HUES64 (cell line): ENCODE measurements around the gene RAB13.

Experiments
- H3K27ac ChIP-seq: 2 replicates; pipeline ENCODE4 v1.7.0; 2013; ENCODE audit warnings: low read depth, low read length, inconsistent platforms
- H3K27me3 ChIP-seq: 2 replicates; pipeline ENCODE4 v1.6.1; 2013; ENCODE audit warnings: mild to moderate bottlenecking, low read length; ENCODE audit not compliant: insufficient read depth
- H3K36me3 ChIP-seq: 2 replicates; pipeline ENCODE4 v1.6.1; 2013; ENCODE audit warnings: mild to moderate bottlenecking, low read length; ENCODE audit not compliant: insufficient read depth
- H3K4me1 ChIP-seq: 2 replicates; pipeline ENCODE4 v1.6.1; 2013; ENCODE audit warnings: mild to moderate bottlenecking, low read length, moderate library complexity; ENCODE audit not compliant: insufficient read depth
- H3K4me3 ChIP-seq: 2 replicates; pipeline ENCODE4 v1.5.1; 2013; ENCODE audit warnings: mild to moderate bottlenecking, low read length, moderate library complexity
- H3K9ac ChIP-seq: 2 replicates; pipeline ENCODE4 v1.6.1; 2013; ENCODE audit warnings: mild to moderate bottlenecking, low read depth, low read length
- H3K9me3 ChIP-seq: 2 replicates; pipeline ENCODE4 v1.6.1; 2013; ENCODE audit warnings: low read depth, low read length; ENCODE audit not compliant: insufficient read depth
- WGBS: fragments of 150-250, 120-280 bp; methylation state at CpG from one replicate; pipeline ENCODE4 v1.1.7; 2013; ENCODE audit warnings: missing lambda C conversion rate; 5-methylcytosine and 5-hydroxymethylcytosine counted together

The RAB13 gene

DNA sequence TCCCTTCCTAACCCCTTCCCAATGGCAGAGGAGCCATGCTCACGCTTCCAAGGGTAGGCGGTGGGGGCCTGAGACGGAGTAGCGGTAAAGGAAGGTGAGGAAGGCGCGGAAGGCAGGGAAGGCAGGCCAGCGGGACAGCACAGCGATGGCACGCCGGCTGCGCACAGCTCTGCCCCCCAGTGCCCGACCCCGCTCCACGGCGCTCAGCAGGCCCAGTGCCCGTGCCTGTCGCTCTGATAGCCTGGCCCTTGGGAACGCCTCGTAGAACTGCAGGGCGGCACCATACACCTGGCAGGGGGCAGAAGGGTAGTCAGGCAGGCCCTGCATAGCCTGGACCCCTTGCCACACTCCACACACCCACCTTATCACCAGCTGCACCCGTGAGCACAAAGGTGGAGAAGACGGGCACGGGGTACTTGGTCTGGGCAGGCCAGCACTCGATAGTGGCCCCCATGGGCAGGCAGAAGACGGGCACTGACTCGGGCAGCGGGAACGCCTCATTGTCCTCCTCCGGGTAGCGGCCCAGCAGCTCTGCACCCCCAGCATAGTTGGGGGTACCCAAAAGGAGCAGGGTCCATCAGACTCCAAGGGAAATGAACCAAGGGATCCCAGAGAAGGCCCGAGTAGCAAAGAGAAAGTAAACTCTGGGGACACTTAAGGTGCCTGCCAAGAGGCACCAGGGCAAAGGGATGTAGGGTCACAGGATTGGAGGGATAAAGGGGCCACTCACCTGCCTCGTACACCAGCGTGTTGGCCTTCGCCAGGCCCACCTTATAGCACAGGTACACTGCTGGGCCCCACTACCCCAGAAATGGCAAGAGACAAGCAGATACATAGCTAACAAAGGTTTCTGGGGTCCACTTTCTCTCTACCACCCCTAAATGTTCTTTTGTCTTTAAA lies 44.1 kb downstream of the RAB13 start:
- WGBS = 97% methylated on average over 34 of the region's 34 CpGs
- Histone ChIP-seq H3K9ac (no peak overlapping the region), H3K27me3 (no peaks in the 10 kb centered on the region), H3K9me3 (no peaks in the 10 kb centered on the region), H3K4me1 (no peaks in the 10 kb centered on the region; the same call in 1 of the 2 replicates), H3K27ac (no peak overlapping the region), H3K36me3 (peaks cover 51% of the 10 kb centered on the region), H3K4me3 (no peak overlapping the region)

DNA sequence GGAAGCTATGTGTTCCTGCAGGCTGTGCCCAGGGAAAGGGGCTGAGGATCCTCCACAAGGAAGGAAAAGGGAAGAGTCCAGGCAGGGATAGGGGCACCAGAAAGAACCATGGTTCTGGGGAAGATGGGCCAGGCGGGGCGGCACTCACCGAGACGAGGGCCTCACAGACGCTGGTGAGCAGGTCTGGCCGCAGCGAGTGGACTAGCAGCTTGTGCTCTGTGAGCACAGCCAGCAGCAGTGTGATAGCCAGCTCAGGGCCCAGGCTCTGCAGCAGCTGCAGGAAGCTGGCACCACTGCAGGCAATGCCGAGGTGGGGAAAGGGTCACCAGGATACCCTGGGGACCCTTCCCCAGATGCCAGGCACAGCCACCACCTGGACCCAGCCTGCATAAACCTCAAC lies 45.4 kb downstream of the RAB13 start:
- Histone ChIP-seq H3K27ac (no peak overlapping the region), H3K9me3 (no peaks in the 10 kb centered on the region), H3K4me1 (no peaks in the 10 kb centered on the region; the same call in 1 of the 2 replicates), H3K9ac (no peak overlapping the region), H3K27me3 (no peaks in the 10 kb centered on the region), H3K36me3 (peaks cover 63% of the 10 kb centered on the region), H3K4me3 (no peak overlapping the region)
- 96% methylated on average over 8 of the region's 8 CpGs for WGBS

DNA sequence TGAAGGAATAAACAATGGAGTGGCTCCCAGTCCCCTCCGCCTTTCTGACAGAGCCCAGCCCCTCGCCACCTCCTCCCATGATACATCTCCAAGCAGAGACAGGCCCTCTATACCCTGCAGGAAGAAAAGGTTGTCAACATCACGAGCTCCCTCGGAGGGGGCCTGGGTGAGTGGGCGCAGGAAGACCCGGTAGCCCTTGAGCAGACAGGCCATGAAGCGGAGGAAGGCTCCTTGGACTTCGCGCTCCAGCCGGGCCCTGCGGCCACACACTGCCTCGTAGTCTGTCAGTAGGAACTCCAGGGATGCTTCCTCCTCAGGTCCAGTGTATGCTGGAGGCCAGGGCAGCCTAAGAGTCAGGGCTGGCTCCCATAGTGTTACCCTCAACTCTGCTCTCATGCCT lies 46.7 kb downstream of the RAB13 start:
- Histone ChIP-seq H3K27me3 (no peaks in the 10 kb centered on the region), H3K36me3 (peaks cover 74% of the 10 kb centered on the region), H3K4me1 (no peaks in the 10 kb centered on the region), H3K4me3 (no peak overlapping the region), H3K27ac (no peak overlapping the region), H3K9ac (no peak overlapping the region), H3K9me3 (no peaks in the 10 kb centered on the region)
- WGBS = 96% methylated on average over 12 of the region's 12 CpGs

DNA sequence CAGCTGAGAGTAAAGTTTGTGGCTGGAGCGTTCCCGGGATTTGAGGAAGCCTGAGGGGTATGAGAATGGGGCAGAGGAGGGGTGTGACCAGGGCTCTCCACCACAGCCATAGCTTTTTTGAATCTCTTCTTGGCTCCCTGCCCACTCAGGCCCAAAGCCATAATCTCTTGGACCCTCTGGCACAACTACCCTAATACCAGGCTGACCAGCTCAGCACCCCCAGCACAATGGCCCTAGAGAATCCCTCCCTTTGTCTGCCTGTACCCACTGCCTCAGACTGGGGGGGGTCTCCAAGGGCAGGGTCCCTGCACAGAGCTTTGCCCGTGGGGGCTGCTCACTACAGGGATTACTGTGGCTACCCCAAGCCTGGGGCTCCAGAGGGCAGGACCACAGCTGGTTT lies 47.1 kb downstream of the RAB13 start:
- Histone ChIP-seq H3K27ac (no peak overlapping the region), H3K4me3 (no peak overlapping the region), H3K36me3 (peaks cover 77% of the 10 kb centered on the region), H3K27me3 (no peaks in the 10 kb centered on the region), H3K4me1 (no peaks in the 10 kb centered on the region), H3K9me3 (no peaks in the 10 kb centered on the region), H3K9ac (no peak overlapping the region)
- 95% methylated on average over 3 of the region's 3 CpGs for WGBS

DNA sequence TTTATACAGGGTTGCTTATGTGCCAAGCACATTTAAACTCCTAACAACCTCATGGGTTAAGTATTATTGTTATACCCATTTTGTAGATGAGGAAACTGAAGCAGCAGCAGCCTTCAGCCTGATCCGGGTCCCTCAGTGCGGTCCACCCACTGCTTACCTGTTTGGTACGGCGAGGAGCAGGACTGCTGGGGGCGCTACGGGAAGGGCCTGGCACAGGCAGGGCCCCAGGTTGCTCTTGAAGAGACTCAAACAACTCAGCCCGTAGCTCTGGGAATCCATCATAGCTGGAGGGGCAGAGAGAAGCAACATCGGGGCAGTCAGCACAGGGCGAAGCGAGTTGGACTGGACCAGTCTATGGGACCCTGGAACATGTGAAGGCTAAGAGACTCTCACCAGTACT lies 48.8 kb downstream of the RAB13 start:
- no peaks in the 10 kb centered on the region for H3K4me1 ChIP-seq
- peaks cover 83% of the 10 kb centered on the region for H3K36me3 ChIP-seq
- no peak overlapping the region for H3K27ac ChIP-seq
- H3K9ac ChIP-seq = no peak overlapping the region
- no peaks in the 10 kb centered on the region for H3K9me3 ChIP-seq
- H3K4me3 ChIP-seq = no peak overlapping the region
- WGBS = 95% methylated on average over 10 of the region's 10 CpGs
- no peaks in the 10 kb centered on the region for H3K27me3 ChIP-seq

DNA sequence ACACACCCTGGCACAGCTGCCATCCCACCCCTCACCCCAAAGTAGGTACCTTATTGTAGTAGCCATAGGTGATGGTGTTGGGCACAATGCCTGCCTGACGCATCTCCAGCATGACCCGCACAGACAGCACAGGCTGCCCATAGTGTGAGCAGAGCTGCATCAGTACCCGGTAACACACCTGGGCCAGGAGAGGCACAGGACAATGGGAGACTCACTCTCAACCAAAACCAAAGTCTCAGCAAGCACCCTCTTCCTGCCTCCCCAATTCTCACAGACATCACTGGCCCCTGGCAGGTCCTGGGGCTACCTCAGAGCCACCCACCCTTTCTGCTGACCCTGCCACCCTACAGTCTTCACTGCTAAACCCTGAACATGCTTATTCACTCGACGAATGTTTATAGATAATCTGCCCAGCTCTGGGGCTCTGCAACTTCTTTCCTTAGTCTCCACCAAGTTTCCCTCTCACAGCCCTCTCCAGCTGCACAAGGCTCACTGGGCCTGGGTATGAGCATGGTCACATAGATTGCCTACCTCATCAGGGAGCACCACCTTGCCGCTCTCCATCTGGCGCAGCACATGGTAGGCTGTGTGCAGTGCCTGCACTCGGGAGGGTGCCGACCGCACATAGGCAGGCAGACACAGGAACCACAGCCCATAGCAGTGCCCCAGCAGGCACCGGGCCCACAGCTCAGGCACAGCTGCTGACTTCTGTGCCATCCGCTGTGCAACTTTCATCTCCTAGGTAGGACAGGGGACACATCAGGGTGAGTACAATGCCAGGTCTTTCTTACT lies 49.9 kb downstream of the RAB13 start:
- Histone ChIP-seq H3K9ac (no peak overlapping the region), H3K27ac (no peak overlapping the region), H3K36me3 (peaks cover 84% of the 10 kb centered on the region), H3K4me3 (no peak overlapping the region), H3K27me3 (no peaks in the 10 kb centered on the region), H3K9me3 (no peaks in the 10 kb centered on the region), H3K4me1 (no peaks in the 10 kb centered on the region)
- 97% methylated on average over 12 of the region's 12 CpGs for WGBS

DNA sequence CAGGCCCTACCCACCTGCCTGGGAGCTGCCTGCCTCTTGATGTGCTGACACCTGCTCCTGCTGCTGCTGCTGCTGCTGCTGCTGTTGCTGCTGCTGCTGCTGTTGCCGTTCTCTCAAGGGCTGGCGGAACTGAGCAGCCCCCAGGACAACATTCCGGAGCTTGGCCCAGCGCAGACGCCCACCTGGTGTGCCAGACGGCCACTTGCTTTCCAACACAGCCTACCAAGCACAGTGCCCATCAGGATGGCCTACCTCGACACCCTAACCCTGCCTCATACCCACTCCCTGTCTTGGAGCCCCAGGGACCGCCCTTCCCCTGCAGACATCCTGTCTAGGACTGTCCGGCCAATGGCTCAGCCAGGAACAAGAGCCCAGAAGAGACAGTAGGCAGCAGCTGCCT lies 51.4 kb downstream of the RAB13 start:
- H3K9ac ChIP-seq = no peak overlapping the region
- H3K27ac ChIP-seq = no peak overlapping the region
- no peaks in the 10 kb centered on the region for H3K27me3 ChIP-seq
- WGBS = 98% methylated on average over 9 of the region's 9 CpGs
- peaks cover 79% of the 10 kb centered on the region for H3K36me3 ChIP-seq
- H3K4me1 ChIP-seq = no peaks in the 10 kb centered on the region
- H3K9me3 ChIP-seq = no peaks in the 10 kb centered on the region
- H3K4me3 ChIP-seq = no peak overlapping the region

DNA sequence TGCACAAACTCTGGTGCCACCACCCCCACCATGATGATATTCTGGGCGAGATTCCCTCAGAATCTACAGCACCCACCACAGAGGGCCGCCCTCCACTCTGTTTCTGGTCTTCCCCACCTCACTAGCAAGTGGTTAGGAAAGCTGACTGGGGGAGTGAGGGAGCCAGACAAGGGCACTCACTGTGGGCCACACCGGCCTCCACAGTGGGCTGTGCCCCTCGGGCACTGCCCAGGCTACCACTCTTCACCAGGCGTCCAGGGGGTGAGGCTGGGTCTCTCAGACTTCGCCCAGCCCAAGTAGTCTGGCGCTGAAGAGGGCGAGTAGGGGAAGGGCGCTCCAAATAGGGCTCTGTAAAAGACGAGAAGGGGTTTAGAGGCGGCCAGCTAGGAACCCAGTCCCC lies 52.2 kb downstream of the RAB13 start:
- Histone ChIP-seq H3K9ac (no peak overlapping the region), H3K9me3 (no peaks in the 10 kb centered on the region), H3K27me3 (no peaks in the 10 kb centered on the region), H3K27ac (no peak overlapping the region), H3K4me3 (no peak overlapping the region), H3K4me1 (no peaks in the 10 kb centered on the region), H3K36me3 (peaks cover 73% of the 10 kb centered on the region)
- 94% methylated on average over 11 of the region's 11 CpGs for WGBS

DNA sequence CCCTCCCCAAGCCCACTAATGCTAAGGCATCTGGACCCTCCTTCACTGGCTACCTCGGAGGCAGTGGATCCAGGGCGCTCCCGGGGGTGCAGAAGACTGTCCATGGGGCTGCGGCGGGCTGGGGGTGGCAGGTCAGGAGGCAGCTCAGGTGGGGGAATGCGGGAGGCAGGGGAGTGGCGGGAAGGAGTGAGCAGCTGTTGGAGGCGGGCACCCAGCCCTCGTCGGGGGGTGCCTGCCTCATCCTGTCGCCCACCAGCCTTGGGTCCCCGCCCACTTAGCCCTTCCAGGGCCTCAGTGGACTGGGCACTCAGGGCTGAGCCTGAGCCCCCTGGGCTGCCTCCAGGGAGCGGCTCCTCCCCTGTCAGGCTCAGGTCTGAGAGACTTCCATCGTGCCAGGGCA lies 52.7 kb downstream of the RAB13 start:
- Histone ChIP-seq H3K27me3 (no peaks in the 10 kb centered on the region), H3K27ac (no peak overlapping the region), H3K4me3 (no peak overlapping the region), H3K9ac (no peak overlapping the region), H3K36me3 (peaks cover 69% of the 10 kb centered on the region), H3K4me1 (no peaks in the 10 kb centered on the region), H3K9me3 (no peaks in the 10 kb centered on the region)
- WGBS = 96% methylated on average over 14 of the region's 14 CpGs

DNA sequence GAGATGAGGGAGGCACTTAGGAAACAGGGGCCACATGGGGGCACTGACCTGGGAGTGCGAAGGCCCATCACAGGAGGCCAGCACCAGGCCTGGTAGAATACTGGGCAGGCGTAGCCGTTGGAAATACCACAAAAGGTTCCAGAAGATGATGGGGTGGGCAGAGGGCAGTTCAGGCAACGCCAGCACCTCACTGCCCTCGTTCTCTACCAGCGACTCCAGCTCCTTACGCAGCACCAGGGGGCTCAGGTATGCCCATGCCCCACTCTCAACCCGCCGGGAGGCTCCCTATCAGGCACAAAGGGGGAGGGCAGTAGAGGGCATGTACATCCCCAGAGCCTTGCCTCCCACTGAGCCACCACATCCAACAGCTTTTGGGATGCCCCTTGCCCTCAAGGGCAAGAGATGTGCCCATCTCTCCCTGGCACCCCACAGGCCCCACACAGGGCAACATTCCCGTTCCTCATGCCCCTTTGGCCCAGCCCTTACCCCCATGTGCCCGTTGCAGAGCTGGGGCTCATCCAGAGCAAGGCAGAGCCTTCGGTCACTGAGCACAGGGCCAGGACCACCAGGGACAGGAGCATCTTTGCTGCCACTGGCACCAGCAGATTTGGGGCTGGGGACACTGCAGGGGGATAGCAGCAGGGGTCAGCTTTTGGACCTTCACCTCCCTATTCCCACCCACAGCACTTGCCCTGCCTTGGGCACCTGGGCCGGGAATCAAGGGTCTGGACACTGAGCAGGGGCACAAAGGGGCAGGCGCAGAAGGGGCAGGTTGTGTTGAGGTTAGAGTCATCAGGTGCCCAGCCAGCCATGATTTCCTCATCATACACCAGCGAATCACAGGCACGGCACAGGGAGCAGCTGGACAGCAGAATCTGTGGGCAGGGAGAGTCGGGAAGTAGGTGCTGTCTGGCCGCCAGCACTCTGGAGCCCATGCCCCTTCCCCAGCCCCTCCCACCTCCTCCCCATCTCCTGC lies 53.7 kb downstream of the RAB13 start:
- Histone ChIP-seq H3K9ac (no peak overlapping the region), H3K4me1 (no peaks in the 10 kb centered on the region), H3K36me3 (peaks cover 65% of the 10 kb centered on the region), H3K9me3 (no peaks in the 10 kb centered on the region), H3K4me3 (no peak overlapping the region), H3K27me3 (no peaks in the 10 kb centered on the region), H3K27ac (no peak overlapping the region)
- 95% methylated on average over 18 of the region's 18 CpGs for WGBS
